HG03520 (cell line): ENCODE measurements around the gene DZIP3.
"Not testable (repeated sequence)": the region's sequence is repeated elsewhere in the genome, so short reads cannot be mapped to it uniquely, and the experiment has no call there.

ENCODE experiments used
- ATAC-seq: cut with Tn5 transposase; IDR thresholded peaks from one replicate; pipeline ENCODE4 v1.9.1; 2021; ENCODE audit warnings: mild to moderate bottlenecking, moderate library complexity; ENCODE audit not compliant: unreplicated experiment

The DZIP3 gene

DNA sequence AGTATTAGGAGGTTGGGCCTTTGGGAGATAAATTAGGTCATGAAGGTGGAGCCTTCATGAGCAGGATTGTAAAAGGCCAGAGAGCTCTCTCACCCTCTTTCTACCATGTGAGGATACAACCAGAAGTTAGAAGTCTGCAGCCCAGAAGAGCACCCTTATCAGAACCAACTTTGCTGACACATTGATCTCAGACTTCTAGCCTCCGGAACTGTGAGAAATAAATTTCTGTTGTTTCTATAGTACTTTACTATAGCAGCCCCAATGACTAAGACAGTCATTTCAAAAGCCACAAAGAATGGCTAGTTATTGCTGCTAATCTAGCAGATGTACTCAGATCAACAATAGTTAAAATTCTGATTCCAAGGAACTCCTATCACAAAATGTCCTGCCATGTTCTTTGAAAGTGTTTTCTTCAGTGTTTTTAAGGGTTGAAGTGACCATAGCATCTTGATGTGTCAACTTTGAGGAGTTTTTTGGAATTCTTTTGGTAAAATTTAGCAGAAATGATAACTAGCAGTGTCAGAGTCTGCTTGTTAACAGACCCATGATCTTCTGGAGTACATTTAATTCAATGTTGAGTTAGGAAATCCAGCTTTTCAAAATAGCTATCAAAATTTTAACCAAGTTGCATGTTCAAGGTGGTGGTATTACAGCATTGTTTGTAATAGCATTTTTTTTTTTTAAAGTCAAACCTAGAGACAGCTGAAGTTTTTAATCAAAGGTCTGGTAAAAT is 10.3 kb downstream of the DZIP3 start:
- ATAC-seq = no peak

DNA sequence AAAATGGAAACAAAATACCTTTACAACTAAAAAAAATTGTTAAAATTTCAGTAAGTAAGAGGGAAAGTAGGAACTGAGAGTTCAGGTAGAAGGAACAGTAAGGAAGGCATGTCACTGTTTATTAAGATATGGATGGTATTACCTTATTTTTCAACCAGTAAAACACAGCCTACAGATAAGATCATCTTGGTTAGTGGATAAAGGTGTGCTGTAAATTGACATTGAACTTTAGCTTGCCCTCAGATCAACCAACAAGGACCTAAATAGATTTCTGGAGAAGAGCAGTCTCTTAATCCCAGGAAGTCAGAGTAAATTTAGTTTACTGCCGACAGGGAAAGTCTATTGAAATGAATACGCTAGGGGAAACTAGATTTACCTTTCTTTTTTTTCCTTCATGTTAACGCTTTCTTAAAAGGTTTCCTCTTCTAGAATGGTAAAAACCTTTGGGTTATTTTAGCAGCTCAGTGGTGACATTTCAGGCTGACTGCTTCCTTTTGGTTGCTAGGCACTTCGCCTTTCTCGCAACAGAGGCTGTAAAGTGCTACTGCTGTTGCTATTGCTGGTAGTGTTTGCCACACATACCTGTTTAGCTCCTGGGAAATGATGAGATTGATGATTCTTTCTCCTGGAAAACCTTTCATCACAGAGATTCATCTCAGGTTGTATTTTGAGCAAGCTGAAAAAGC is 12.9 kb downstream of the DZIP3 start:
- ATAC-seq = no peak

DNA sequence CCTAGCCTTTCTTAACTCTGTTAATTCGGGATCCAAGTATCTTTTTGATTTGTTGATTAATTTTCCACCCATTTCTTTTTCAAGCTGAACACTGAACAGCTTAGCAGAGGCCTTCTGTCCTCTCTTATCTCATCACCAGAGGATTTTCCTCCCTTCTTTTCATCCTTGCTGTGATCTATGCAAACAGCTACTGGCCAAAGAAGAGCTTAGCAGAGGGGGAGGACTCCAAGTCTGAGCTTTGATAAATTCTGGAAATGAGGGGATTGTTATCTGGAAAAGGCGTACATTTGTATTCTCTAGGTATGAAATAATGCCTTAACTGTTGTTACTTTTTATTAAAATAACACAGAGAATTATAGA is 13.4 kb downstream of the DZIP3 start:
- ATAC-seq = no peak

DNA sequence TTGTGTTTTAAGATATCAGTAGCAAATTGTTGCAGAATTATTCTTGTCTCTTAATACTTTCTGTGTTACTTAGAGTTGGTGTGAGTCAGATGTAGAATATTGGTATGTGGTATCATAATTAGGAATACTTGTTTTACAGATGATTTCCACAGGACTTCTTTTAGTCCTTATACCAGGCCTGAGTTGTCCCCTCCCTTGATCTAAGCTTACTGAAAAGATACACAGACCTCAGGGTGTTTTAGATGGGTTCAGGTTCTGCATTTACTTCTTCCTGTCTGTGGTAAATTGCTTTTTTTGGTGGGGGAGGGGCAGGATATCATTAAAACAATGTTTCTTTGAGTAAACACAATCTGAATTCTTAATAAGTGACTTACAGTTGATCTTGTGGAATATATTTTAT is 14.2 kb downstream of the DZIP3 start:
- ATAC-seq = no peak

DNA sequence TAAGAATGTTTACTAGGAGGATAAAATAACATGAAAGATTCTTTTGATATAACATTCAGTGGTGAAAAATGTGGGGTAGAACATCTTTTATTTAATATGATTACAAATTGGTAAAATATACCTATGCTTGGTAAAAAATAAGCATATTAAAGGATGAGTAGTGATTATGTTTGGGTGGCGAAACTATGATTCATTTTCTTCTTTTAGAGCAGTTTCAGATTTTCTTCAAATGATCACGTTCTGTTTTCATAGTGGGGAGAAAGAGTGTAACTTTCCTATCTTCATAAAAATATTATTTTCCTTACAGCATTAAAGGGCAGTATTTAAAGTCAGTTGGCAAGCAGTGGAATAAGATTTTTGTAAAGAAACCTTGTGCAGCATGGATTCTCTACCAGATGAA is 15.5 kb downstream of the DZIP3 start:
- ATAC-seq = no peak

DNA sequence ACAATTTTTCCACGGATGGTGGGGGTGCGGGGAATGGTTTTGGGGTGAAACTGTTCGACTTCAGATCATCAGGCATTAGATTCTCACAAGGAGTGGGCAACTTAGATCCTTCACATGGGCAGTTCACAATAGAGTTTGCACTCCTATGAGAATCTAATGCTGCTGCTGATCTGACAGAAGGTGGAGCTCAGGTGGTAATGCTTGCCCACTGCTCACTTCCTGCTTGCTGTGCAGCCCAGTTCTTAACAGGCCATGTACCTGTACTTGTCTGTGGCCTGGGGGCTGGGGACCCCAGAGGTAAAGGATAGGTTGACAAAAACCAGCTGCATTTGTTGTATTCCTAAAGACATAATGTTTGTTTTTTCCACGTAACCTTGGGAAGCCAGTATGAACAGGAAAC is 16.0 kb downstream of the DZIP3 start:
- ATAC-seq = no peak

DNA sequence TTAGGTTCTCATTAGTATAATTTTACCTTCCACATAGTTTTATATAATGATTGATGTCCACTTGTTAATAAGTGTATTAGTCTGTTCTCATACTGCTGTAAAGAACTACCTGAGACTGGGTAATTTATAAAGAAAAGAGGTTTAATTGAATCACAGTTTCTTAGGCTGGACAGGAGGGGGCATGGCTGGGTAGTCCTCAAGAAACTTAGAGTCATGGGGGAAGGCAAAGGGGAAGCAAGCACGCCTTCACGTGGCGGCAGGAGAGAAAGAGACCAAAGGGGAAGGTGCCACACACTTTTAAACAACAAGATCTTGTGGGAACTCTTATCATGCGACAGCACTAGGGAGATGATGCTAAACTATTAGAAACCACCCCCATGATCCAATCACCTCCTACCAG is 19.2 kb downstream of the DZIP3 start:
- no peak for ATAC-seq

DNA sequence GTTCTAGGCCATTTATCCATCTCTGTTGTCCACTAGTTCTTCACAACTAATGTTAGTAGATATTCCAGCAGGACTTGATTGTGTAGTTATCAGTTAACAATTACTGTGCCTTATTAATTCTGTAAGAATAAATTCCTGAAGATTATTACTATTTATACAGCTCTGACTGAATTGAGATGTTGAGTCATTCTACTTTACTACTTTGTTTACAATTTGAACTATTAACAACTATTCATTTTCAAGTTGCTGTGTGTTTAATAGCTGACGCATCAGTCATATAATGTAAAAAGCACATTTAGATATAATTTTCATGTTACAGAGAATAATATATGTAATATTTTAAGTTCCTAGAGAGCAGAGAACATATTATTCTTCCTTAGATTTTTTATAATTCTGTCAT is 21.1 kb downstream of the DZIP3 start:
- ATAC-seq = no peak

DNA sequence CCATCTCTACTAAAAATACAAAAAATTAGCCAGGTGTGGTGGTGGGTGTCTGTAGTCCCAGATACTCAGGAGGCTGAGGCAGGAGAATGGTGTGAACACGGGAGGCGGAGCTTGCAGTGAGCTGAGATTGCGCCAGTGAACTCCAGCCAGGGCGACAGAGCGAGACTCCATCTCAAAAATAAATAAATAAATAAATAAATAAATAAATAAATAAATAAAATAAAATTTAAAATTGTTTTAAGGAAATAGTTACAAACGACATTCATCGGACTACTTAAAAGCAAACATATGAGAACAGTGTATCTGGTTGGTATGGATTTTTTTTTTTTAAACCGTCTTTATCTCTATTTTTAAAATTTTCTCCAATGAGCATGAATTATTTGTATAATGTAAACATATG is 26.6 kb downstream of the DZIP3 start:
- not testable (repeated sequence) for ATAC-seq

DNA sequence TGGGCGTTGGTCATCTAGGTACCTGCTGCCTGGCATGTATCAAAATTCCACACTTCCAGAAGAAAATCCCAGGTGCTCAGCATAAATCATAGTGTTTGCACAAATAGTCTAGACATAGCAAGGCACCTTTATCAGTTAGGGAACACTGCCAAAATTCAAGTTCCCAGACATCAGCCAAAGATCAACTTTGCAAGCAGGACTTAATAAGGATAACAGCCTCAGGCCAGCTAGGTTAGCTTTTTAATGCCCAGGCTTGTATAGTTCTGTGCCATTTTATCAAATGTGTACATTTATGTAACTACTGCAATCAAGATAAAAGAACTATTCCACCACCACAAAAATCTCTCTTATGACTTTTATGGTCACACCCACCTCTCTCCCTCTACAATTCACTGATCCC is 30.7 kb downstream of the DZIP3 start:
- ATAC-seq = no peak

DNA sequence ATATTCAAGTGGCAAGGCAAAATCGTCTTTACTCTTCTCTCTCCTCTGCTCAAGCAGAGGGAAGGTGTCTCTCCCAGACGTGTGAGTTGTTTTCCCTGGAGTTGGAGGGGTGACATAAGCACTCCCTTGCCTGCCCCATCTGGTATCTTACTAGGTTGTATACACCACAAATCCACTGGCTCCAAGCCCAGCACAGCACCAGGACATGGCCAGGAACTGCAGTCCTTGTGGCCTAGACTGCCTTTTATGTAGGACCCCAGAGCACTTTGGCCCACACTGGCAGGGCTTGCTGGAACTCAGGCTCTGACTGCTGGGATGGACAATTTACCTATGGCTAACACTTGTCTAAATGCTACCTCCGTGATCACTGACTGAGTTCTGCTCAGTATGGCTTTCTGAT is 34.0 kb downstream of the DZIP3 start:
- no peak for ATAC-seq

DNA sequence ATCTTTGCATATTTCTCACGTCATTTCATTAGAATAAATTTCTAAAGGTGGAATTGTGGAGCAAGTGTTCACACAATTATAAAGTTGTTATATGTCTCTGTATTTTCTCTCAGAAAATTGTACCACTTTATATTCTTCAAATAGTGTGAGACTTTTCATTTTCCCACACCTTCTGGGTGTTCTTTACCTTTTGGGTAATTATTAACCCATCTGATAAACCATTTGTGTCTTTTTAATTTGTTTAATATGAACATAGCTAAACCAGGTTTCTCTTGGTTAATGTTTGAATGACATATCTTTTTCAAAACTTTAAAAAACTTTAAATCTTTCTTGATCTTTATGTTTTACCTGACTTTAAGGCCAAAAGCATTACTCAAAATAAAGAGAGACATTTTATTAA is 40.5 kb downstream of the DZIP3 start:
- no peak for ATAC-seq

DNA sequence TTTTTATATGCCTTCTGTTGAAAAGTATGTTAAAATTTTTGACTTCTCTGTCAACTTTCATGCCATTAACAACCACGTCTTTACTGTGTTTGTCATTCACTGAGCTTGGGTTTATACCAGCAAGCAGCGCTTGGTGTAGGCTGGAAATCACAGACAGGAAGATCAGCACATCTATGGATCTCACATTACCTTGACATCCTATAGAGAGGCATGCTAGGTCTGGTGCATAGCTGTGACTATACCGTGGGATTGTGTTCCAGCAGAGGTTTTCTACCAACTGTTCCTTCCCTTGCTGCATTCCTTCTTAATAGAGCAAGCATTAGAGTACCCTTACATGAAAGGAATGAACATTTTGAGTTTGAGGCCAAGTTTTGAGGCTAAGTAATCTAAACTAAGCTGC is 53.0 kb downstream of the DZIP3 start:
- ATAC-seq = no peak

DNA sequence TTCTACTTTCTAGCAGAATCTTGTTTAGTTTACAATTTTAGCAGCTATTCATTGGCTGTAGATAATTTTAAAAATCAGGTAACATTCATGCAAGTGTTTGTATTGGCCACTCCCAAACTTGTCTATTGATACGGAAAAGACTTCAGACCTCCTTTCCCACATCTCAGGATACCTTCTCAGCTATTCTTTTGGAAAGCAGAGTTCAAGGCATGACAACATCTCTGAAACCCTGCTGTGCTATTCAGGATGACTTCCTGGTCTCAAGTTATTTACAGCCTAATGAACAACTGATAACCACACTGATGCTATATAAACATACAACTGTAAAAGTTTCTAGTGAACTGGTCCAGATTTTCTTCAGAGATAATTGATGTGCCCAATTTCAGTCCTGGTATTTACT is 55.8 kb downstream of the DZIP3 start:
- ATAC-seq = no peak

DNA sequence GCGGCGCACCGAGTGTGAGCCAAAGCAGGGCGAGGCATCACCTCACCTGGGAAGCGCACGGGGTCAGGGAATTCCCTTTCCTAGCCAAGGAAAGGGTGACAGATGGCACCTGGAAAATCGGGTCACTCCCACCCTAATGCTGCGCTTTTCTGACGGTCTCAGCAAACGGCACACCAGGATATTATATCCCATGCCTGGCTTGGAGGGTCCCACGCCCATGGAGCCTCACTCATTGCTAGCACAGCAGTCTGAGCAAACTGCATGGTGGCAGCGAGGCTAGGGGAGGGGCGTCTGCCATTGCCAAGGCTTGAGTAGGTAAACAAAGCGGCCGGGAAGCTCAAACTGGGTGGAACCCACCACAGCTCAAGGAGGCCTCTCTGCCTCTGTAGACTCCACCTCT is 66.1 kb downstream of the DZIP3 start:
- not testable (repeated sequence) for ATAC-seq

DNA sequence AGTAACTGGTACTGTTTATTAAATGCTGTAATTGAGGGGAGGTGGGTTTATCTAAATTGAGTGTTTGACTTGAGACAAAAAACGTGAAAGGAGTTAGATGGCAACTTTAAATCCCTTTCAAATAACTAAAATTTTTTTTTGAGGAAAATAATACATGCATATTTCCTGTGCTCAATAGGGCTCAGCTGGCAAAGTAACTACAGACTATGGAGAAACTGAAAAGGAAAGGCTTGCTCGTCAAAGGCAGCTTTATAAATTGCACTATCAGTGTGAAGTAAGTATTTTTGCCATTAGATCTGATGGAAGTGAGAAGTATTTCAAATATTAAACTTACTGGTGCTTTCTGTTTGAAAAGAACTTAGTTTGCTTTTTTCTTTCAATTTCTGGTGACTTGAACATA is 72.2 kb downstream of the DZIP3 start:
- ATAC-seq = no peak

DNA sequence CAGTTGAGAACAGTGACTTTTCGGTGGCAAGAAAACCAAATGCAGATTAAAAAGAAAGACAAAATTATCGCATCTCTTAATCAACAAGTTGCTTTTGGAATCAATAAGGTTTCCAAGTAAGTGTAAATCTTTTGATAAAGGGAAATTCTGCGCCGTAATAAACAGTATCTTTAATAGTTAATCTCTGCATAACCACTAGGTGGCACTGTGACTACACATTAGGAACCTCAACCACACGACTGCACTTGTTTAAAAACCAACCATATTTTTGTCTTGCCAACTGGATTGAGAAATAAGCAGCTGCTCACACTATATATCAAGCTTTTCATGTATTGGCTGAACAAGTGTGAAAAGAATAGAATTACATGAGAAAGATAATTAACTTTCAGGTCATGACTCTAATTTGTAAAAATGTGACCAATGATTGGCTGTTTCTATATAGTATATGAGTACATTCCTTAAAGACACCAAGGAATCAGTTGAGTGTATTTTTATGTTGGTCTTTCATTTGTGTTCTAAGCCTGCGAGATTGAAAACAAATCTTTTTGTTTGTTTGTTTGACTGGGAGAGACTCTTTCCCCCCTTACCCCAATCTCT is 72.7 kb downstream of the DZIP3 start:
- ATAC-seq = peak; percentile 82

DNA sequence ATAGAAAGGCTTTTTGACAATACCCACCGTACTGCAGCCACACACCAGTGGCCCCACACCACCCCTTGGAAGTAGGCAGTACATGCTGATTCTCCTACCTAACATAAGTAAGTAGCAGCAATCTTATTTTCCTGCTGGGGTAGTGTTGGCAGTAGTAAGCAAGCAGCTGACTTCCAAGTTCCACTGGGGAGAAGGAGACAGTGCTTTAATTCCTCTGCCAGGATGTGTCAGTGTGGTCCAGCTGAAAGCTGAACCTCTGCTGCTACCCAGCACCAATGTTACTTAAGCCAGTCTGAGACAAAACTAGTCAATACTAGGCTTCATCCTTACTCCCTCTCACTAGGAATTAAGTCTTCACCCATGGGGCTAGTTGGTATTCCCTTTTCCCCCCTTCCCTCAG is 74.7 kb downstream of the DZIP3 start:
- no peak for ATAC-seq

DNA sequence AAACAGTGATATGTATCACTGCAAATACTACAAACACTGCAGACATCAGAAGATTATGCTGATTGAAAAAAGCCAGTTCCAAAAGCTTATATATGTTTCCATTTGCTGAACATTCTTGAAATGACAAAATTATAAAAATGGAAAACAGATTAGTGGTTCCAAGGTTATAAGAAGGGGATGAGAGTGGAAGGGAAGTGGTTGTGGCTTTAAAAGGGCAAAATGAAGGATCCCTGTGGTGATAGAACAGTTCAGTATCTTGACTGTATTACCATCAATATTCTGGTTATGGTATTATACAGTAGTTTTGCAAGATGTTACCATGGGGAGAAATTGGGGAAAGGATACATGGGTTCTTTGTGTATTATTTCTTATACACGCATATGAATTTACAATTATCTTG is 77.8 kb downstream of the DZIP3 start:
- ATAC-seq = no peak

DNA sequence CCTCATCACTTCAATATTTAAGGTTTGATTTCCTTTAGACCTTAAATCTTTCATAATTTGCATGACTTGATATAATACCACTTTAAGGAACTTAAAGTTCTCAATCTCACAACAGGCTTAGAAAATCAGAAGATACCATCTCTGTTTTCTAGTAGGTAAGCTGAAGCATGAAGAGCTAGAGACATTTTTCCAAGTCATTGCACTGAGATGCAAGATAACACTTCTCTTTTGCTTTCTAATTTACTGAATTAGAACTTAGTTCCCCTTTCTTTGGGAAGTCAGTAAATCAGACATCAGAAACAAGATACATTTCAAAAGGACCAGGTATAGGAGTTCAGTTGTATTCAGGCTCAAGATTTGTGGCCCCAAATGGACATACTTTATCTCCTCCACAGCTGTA is 79.7 kb downstream of the DZIP3 start:
- no peak for ATAC-seq

DNA sequence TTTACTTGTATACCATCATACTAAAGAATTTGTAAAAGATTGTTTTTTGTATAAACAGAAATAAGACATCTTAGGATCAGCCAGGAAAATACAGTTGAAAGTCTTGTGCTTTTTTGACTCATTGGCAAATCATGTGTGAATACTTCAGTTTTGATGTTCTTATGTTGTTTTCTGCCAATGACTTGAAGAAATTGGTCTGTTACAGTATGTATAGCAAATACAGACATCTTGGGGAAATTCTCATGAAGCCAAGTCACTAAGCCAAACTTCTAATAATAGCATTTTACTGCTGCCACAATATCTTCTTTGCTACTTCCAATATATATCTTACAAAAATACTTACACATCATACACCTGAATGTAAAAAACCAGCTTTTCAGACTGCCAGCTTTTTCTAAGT is 83.2 kb downstream of the DZIP3 start:
- ATAC-seq = no peak

DNA sequence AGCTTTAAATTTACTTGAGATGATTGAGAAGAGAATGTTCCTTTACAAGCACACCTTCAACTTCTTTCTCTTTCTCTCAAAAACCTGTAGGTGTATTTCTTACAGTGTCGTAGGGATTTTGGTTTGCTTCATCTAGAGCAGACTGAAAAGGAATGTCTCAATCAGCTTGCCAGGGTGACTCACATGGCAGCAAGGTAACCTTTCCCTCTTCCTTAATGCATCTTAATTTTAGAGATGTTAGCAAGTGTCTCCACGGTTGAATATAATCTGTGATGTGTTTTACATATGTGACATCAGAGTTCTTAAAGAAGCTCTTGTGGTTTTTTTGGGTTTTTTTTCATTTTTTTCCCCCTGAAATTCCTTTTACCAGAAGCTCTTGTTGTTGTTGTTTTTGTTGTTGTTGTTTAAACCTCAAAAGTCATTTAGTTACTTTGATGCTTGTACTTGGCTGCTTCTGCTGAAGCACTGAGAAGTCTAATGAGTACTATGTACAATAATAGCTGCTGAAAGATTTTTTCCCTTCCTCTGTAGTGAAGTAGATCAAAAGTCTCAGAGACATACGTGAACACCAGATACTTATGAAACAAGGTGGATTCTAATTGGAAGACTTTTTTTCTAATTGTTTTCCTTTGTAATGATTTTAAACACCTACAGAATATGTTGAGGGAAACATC is 84.6 kb downstream of the DZIP3 start:
- ATAC-seq = no peak
